Esophagus squamous epithelium (tissue), 4 donors: ENCODE results near the gene REC8.

Experiments used
- POLR2A ChIP-seq, 4 donors: fragments of 450-650 bp; IDR thresholded peaks; one replicate each; pipeline ENCODE4 v1.6.1; 2017; ENCODE audit warnings: antibody characterized with exemption in 4 of 4, mild to moderate bottlenecking in 4 of 4, moderate library complexity in 3 of 4
- TF ChIP-seq, protein P1 (sequence below), 6 experiments: fragments of 450-650 bp in 4 of 6; fragments of 200-600 bp in 2 of 6; sonication (generic) in 2 of 6; IDR thresholded peaks; one replicate each; pipeline ENCODE4 v1.5.1; 2016 to 2019; ENCODE audit warnings: antibody characterized with exemption in 6 of 6, mild to moderate bottlenecking in 4 of 6, moderate library complexity in 4 of 6

DNA sequence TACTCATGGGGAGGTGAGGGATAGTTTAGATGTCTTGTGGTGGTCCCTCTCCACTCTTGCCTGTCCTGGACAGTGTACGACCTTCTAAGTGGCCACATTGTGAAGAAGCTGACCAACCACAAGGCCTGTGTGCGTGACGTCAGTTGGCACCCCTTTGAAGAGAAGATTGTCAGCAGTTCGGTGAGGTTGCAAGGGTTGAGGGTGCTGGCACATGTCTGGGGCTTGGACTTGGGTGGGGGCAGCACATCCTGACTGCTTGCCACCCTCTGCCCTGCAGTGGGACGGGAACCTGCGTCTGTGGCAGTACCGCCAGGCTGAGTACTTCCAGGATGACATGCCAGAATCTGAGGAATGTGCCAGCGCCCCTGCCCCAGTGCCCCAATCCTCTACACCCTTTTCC is 49.0 kb upstream of the REC8 start:
- TF ChIP-seq, protein P1, sequence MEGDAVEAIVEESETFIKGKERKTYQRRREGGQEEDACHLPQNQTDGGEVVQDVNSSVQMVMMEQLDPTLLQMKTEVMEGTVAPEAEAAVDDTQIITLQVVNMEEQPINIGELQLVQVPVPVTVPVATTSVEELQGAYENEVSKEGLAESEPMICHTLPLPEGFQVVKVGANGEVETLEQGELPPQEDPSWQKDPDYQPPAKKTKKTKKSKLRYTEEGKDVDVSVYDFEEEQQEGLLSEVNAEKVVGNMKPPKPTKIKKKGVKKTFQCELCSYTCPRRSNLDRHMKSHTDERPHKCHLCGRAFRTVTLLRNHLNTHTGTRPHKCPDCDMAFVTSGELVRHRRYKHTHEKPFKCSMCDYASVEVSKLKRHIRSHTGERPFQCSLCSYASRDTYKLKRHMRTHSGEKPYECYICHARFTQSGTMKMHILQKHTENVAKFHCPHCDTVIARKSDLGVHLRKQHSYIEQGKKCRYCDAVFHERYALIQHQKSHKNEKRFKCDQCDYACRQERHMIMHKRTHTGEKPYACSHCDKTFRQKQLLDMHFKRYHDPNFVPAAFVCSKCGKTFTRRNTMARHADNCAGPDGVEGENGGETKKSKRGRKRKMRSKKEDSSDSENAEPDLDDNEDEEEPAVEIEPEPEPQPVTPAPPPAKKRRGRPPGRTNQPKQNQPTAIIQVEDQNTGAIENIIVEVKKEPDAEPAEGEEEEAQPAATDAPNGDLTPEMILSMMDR (IDR thresholded peaks at IDR 0.05), result no peak
- no peak for TF ChIP-seq POLR2A (IDR thresholded peaks at IDR 0.05)
